Stimulated activated CD4-positive, alpha-beta T cell treated with anti-CD3 and anti-CD28 coated beads, Interleukin-2, amount 100 ng/mL, for 24 hours (primary cell): ENCODE measurements around the gene TBC1D2B.
A peak's percentile ranks its signal among the peaks of the same experiment; 100 is the strongest.

Experiments
- DNase-seq, 2 donors: peaks; one replicate each; pipeline ENCODE4 v3.0.0-alpha.2; 2020

TBC1D2B gene

GRCh38 chr15:78052001-78052401 is 25.5 kb downstream of the TBC1D2B start:
- DNase-seq = no peak

- DNase-seq = no peak
Observed at GRCh38 chr15:78051596-78051995, 25.9 kb downstream of the TBC1D2B start.

- no peak for DNase-seq
Observed at GRCh38 chr15:78050826-78051225, 26.7 kb downstream of the TBC1D2B start.

GRCh38 chr15:78050441-78050809 is 27.1 kb downstream of the TBC1D2B start:
- no peak for DNase-seq

GRCh38 chr15:78049691-78050440 is 27.6 kb downstream of the TBC1D2B start:
- peak; percentile 68 to 73 for DNase-seq

- no peak for DNase-seq
Observed at GRCh38 chr15:78048628-78048920, 28.9 kb downstream of the TBC1D2B start.

- no peak for DNase-seq
Observed at GRCh38 chr15:78047761-78048627, 29.5 kb downstream of the TBC1D2B start.

- DNase-seq = no peak
Observed at GRCh38 chr15:78046796-78047341, 30.6 kb downstream of the TBC1D2B start.

- DNase-seq = no peak
Observed at GRCh38 chr15:78045189-78045588, 32.3 kb downstream of the TBC1D2B start.

GRCh38 chr15:78044407-78045155 is 32.9 kb downstream of the TBC1D2B start:
- DNase-seq = no peak

GRCh38 chr15:78041946-78042345 is 35.6 kb downstream of the TBC1D2B start:
- DNase-seq = no peak

- no peak for DNase-seq
Observed at GRCh38 chr15:78040653-78041244, 36.8 kb downstream of the TBC1D2B start.

- DNase-seq = no peak
Observed at GRCh38 chr15:78038585-78039247, 38.8 kb downstream of the TBC1D2B start.

- DNase-seq = no peak
Observed at GRCh38 chr15:78037779-78038305, 39.7 kb downstream of the TBC1D2B start.

GRCh38 chr15:78037328-78037727 is 40.2 kb downstream of the TBC1D2B start:
- DNase-seq = no peak

GRCh38 chr15:78035861-78036476 is 41.5 kb downstream of the TBC1D2B start:
- no peak for DNase-seq

GRCh38 chr15:78035321-78035751 is 42.2 kb downstream of the TBC1D2B start:
- DNase-seq = no peak

- DNase-seq = peak; percentile 81 to 84
Observed at GRCh38 chr15:78034495-78035191, 42.9 kb downstream of the TBC1D2B start.

- no peak for DNase-seq
Observed at GRCh38 chr15:78033864-78034263, 43.6 kb downstream of the TBC1D2B start.

- no peak for DNase-seq
Observed at GRCh38 chr15:78032671-78033070, 44.8 kb downstream of the TBC1D2B start.

GRCh38 chr15:78024883-78025282 is 52.6 kb downstream of the TBC1D2B start:
- no peak for DNase-seq
